RWPE2 (cell line): ENCODE results near the gene KRT25.
A peak's percentile ranks its signal among the peaks of the same experiment; 100 is the strongest.

Experiments
- ATAC-seq: fragments of 200-7000 bp; cut with Tn5 transposase; 3 replicates; pipeline ENCODE4 v1.9.1; 2021; ENCODE audit warnings: low read depth
- DNase-seq: peaks from one replicate; pipeline ENCODE4 v3.0.0-alpha.2; 2020; ENCODE audit warnings: low spot score
- H3K27ac ChIP-seq: fragments of 450-650 bp; 2 replicates; pipeline ENCODE4 v1.5.1; 2017; ENCODE audit warnings: mild to moderate bottlenecking; ENCODE audit not compliant: poor library complexity, severe bottlenecking
- H3K27me3 ChIP-seq: fragments of 250-450 bp; sonication (Bioruptor Pico); 2 replicates; pipeline ENCODE4 v1.5.1; 2021; ENCODE audit warnings: mild to moderate bottlenecking, moderate library complexity; ENCODE audit not compliant: insufficient read depth, poor library complexity, severe bottlenecking
- H3K36me3 ChIP-seq: fragments of 250-450 bp; sonication (Bioruptor Pico); 2 replicates; pipeline ENCODE4 v1.5.1; 2020; ENCODE audit warnings: low read depth, mild to moderate bottlenecking, moderate library complexity
- H3K4me1 ChIP-seq: fragments of 250-450 bp; sonication (Bioruptor Pico); 2 replicates; pipeline ENCODE4 v1.5.1; 2021; ENCODE audit warnings: mild to moderate bottlenecking, moderate library complexity; ENCODE audit not compliant: insufficient read depth, poor library complexity, severe bottlenecking
- H3K4me3 ChIP-seq: fragments of 250-450 bp; sonication (Bioruptor Pico); 2 replicates; pipeline ENCODE4 v1.5.1; 2021; ENCODE audit warnings: mild to moderate bottlenecking, moderate library complexity; ENCODE audit not compliant: severe bottlenecking
- H3K9me3 ChIP-seq: fragments of 250-450 bp; sonication (Bioruptor Pico); 2 replicates; pipeline ENCODE4 v1.5.1; 2021; ENCODE audit warnings: mild to moderate bottlenecking, moderate library complexity; ENCODE audit not compliant: severe bottlenecking
- TF ChIP-seq, protein P1 (sequence below): fragments of 450-650 bp; IDR thresholded peaks from one replicate; pipeline ENCODE4 v1.5.1; 2017; ENCODE audit warnings: mild to moderate bottlenecking, moderate library complexity; ENCODE audit not compliant: poor library complexity, severe bottlenecking

Gene KRT25

DNA sequence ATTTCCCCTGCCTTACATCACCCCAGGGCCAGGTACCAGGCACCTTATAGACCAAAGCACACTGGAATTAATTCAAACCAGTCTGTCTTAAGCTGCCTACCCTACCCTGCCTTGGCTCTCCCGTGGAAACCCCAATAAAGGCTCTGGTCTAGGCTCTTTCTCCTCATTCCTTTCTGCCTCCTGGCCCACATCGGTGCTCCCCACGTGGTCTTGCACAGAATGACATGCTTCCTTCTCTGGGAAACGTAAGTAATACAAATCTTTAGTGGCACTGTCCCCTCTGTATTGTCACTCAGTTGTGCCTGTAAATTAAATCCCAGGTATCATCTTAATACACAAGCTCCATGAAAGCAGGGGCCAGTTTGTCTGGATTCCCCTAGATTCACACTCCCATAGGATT is 16.6 kb downstream of the KRT25 start:
- H3K36me3 ChIP-seq: no peaks in the 10 kb centered on the region
- ATAC-seq: no peak
- H3K27me3 ChIP-seq: peaks cover 13% of the 10 kb centered on the region
- TF ChIP-seq, protein P1, sequence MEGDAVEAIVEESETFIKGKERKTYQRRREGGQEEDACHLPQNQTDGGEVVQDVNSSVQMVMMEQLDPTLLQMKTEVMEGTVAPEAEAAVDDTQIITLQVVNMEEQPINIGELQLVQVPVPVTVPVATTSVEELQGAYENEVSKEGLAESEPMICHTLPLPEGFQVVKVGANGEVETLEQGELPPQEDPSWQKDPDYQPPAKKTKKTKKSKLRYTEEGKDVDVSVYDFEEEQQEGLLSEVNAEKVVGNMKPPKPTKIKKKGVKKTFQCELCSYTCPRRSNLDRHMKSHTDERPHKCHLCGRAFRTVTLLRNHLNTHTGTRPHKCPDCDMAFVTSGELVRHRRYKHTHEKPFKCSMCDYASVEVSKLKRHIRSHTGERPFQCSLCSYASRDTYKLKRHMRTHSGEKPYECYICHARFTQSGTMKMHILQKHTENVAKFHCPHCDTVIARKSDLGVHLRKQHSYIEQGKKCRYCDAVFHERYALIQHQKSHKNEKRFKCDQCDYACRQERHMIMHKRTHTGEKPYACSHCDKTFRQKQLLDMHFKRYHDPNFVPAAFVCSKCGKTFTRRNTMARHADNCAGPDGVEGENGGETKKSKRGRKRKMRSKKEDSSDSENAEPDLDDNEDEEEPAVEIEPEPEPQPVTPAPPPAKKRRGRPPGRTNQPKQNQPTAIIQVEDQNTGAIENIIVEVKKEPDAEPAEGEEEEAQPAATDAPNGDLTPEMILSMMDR: no peak
- H3K4me3 ChIP-seq: no peak overlapping the region
- DNase-seq: no peak
- H3K9me3 ChIP-seq: peaks cover 3% of the 10 kb centered on the region
- H3K27ac ChIP-seq: no peak overlapping the region
- peaks cover 4% of the 10 kb centered on the region for H3K4me1 ChIP-seq

DNA sequence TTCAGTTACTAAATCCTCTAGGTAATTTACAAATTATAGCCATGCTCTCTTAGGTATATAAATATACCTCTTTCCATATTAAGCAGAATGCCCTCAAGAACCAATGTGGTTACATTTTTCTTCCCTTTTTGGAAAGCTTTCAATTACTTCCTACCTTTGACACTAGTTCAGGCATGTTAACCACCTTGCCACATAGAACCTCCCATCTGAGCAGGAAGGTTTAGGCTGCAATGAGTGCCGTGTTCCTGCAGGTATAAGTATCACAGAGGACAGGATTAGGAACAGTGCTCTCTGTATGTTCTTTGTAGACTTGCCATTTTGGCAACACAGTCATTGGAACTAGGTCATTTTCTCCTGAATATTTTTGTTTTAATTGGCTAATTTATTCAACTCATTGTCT is 20.1 kb downstream of the KRT25 start:
- no peak for DNase-seq
- Histone ChIP-seq H3K27ac (no peak overlapping the region), H3K4me1 (peaks cover 4% of the 10 kb centered on the region), H3K4me3 (no peak overlapping the region), H3K36me3 (no peaks in the 10 kb centered on the region), H3K9me3 (peaks cover 2% of the 10 kb centered on the region), H3K27me3 (peaks cover 10% of the 10 kb centered on the region)
- peak; percentile 71 for ATAC-seq
- TF ChIP-seq, protein P1: no peak

DNA sequence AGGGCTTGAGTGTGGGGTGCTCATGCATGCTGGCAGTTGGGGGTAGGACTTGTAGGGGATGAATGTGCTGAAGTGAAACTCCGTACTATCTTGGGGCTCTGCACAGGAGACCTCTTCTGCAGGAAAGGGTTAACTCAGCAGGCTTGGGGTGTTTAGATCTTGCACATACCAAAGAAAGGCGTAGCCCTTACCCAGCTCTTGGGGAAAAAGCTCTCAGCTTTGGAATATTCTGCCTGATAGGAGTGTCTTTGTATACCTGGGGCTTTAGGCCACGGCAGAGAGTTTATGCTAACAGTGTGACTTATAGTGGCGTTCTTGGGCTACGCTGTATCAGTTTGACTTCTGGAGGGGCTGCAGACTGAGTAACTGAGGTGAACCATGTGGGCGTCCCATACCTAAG is 21.1 kb downstream of the KRT25 start:
- Histone ChIP-seq H3K27ac (no peak overlapping the region), H3K4me1 (peaks cover 4% of the 10 kb centered on the region), H3K9me3 (peaks cover 2% of the 10 kb centered on the region), H3K36me3 (no peaks in the 10 kb centered on the region), H3K4me3 (no peak overlapping the region), H3K27me3 (peaks cover 10% of the 10 kb centered on the region)
- DNase-seq (no peak), ATAC-seq (no peak)
- TF ChIP-seq, protein P1: no peak

DNA sequence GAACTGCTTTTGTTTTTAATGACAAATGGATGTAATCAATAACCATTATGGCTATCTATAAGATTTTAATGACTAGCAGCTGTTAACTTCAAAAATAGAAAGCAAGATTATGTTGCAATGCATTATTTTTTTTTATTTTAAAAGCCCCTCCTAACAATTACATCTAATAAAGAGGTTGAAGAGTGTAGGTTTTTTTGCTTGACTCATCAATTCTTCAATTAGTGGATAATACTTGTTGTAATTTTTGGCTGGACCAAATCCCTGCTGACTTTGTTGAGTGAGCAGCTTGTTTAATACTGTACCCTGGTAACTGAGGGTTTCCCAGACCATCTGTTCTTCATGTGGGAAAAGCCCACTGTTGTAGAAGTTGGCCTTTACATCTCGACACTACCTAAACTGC is 24.2 kb downstream of the KRT25 start:
- Histone ChIP-seq H3K9me3 (peaks cover 2% of the 10 kb centered on the region), H3K36me3 (no peaks in the 10 kb centered on the region), H3K27me3 (peaks cover 8% of the 10 kb centered on the region), H3K4me3 (no peak overlapping the region), H3K27ac (no peak overlapping the region), H3K4me1 (peaks cover 8% of the 10 kb centered on the region)
- DNase-seq (no peak), ATAC-seq (no peak)
- TF ChIP-seq, protein P1: no peak

DNA sequence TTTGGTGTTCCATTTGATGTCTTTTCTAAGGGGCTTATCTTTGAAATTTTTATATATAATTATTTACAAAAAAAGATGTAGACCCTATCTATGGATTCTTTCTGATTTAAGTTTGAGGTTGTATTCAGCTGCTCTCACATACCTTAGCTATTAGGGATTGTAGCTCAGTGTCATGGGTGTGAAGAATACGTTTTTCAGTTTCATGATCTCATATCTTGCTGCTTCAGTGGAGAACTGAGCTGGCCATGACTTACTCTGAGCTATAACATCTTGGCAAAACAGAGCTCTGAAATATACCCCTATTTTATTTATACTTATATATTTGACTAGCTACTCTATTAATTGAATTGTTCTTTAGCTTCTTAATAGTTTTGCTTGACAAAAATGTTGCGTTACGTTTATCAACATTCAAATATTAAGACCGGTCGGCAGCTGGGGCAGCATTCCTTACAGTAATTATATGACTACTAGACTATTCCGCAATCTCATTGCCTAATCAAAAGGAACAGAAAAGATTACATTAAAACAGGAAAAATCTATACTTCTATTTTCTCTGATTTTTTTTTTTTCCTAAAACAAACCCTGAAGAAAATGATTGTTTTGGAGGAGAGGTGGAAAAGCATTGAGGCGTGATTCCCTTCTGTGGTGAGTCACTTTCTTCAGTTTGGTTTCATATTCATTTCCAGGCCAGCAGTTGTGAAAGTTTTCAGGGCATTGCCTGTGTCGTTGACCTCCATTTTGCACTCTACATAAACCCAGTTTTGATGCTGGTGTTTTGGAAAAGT is 27.5 kb downstream of the KRT25 start:
- TF ChIP-seq, protein P1: no peak
- Histone ChIP-seq H3K27ac (no peak overlapping the region), H3K4me1 (peaks cover 4% of the 10 kb centered on the region), H3K36me3 (no peaks in the 10 kb centered on the region), H3K27me3 (peaks cover 8% of the 10 kb centered on the region), H3K4me3 (no peak overlapping the region), H3K9me3 (no peaks in the 10 kb centered on the region)
- no peak for ATAC-seq
- DNase-seq: no peak
